ENCODE measurements around the gene PTPRM. TPM values are rescaled to one million over a fixed set of nuclear protein-coding genes. Genes with fewer than 3 reads are reported as not detected.

The PTPRM gene
- total RNA-seq, 1 experiment from 2014 or later, result 100.0 TPM

DNA sequence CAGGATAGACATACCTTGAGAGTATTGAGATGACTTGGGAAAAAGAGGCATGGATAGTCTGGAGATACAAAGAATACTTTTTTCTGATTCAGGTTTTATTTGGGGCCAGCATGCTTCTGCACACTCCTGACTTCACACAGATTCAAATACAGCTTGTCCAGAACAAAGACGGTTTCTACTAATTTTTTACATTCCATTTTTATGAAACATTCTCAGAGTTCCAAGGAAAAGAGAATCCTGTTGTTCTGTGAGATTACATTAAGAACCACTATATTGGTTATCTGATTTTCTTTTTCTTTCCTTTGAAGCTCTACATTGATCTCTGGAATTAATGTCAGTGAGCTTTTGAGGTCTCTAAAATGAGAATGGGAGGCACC is 41.0 kb downstream of the PTPRM start:
- no peak for DNase-seq
- no peak for TF ChIP-seq CTCF (IDR thresholded peaks at IDR 0.05; ENCODE audit: insufficient read depth in 1 of 2, low read depth in 1 of 2, low read length in 1 of 2, severe bottlenecking in 1 of 2, unreplicated experiment in 1 of 2)
- no peaks in the 10 kb centered on the region for H3K27me3 ChIP-seq (replicated peaks; ENCODE audit: control insufficient read depth, insufficient read depth, low read length)
- Mint-ChIP-seq H3K27ac (ENCODE audit: unreplicated experiment) (peak overlapping the region; percentile 63), H3K27me3 (ENCODE audit: insufficient read depth, unreplicated experiment) (no peaks in the 10 kb centered on the region), H3K36me3 (ENCODE audit: insufficient read depth, unreplicated experiment) (peaks cover 15% of the 10 kb centered on the region), H3K9me3 (ENCODE audit: unreplicated experiment) (no peaks in the 10 kb centered on the region), H3K4me1 (ENCODE audit: low read depth, unreplicated experiment) (peaks cover 54% of the 10 kb centered on the region), H3K4me3 (ENCODE audit: unreplicated experiment) (peak overlapping the region; percentile 35)
- H3K9me3 ChIP-seq, result no peaks in the 10 kb centered on the region
- H3K4me3 ChIP-seq (ENCODE audit: low read depth, low read length), result no peak overlapping the region
- H3K4me1 ChIP-seq, result peaks cover 47% of the 10 kb centered on the region
- CTCF ChIA-PET, result no interaction called here
- POLR2A ChIA-PET, result interaction anchor here (0.6 kb wide), 1 partner anchor 170 kb away, joined by 3 read pairs; no protein-coding TSS in a partner anchor
- no TSS peak for BruUV-seq (replicated peaks)
- no peaks in the 10 kb centered on the region for H3K36me3 ChIP-seq (ENCODE audit: control insufficient read depth, insufficient read depth, low read length)
- intact Hi-C loops (cut with micrococcal nuclease; ENCODE audit: unreplicated experiment), result no loop called here

DNA sequence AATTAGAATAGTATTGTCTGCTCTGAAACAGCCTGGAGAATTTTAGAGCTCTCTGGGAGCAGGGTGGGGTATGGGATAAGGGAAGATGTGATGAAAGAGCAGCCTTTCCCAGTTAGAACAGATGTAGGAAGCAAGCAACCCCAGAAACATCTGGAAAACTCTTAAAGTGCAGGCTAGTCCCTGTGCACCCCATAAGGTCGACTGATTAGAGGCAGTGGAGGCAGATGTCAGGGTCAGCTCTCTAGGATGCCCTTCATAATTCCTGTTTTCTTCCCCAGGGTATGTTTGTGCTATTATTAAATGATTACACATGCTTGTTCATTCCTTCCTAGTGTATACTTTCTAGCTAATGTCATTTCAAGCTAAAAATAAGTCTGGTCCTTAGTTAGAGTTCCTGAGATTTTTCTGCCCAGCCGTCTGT is 41.7 kb downstream of the PTPRM start:
- Histone ChIP-seq H3K27me3 (replicated peaks; ENCODE audit: control insufficient read depth, insufficient read depth, low read length) (no peaks in the 10 kb centered on the region), H3K4me3 (ENCODE audit: low read depth, low read length) (no peak overlapping the region), H3K36me3 (ENCODE audit: control insufficient read depth, insufficient read depth, low read length) (no peaks in the 10 kb centered on the region), H3K4me1 (peaks cover 43% of the 10 kb centered on the region), H3K9me3 (no peaks in the 10 kb centered on the region)
- peaks cover 49% of the 10 kb centered on the region for H3K4me1 Mint-ChIP-seq (ENCODE audit: low read depth, unreplicated experiment)
- no peak for TF ChIP-seq CTCF (IDR thresholded peaks at IDR 0.05; ENCODE audit: insufficient read depth in 1 of 2, low read depth in 1 of 2, low read length in 1 of 2, severe bottlenecking in 1 of 2, unreplicated experiment in 1 of 2)
- peaks cover 11% of the 10 kb centered on the region for H3K36me3 Mint-ChIP-seq (ENCODE audit: insufficient read depth, unreplicated experiment)
- no peak overlapping the region for H3K4me3 Mint-ChIP-seq (ENCODE audit: unreplicated experiment)
- BruUV-seq (replicated peaks), result no TSS peak
- H3K9me3 Mint-ChIP-seq (ENCODE audit: unreplicated experiment), result no peaks in the 10 kb centered on the region
- CTCF ChIA-PET, result interaction anchor here (0.7 kb wide), 1 partner anchor 25 kb away, joined by 5 read pairs; no protein-coding TSS in a partner anchor
- H3K27me3 Mint-ChIP-seq (ENCODE audit: insufficient read depth, unreplicated experiment), result no peaks in the 10 kb centered on the region
- POLR2A ChIA-PET, result interaction anchor here (0.6 kb wide), 1 partner anchor 171 kb away, joined by 3 read pairs; no protein-coding TSS in a partner anchor
- intact Hi-C loops (cut with micrococcal nuclease; ENCODE audit: unreplicated experiment), result no loop called here
- DNase-seq, result no peak
- peak overlapping the region; percentile 63 for H3K27ac Mint-ChIP-seq (ENCODE audit: unreplicated experiment)

- no TSS peak for BruUV-seq (replicated peaks)
- H3K27me3 Mint-ChIP-seq (ENCODE audit: insufficient read depth, unreplicated experiment), result no peaks in the 10 kb centered on the region
- no peak for TF ChIP-seq CTCF (IDR thresholded peaks at IDR 0.05; ENCODE audit: insufficient read depth in 1 of 2, low read depth in 1 of 2, low read length in 1 of 2, severe bottlenecking in 1 of 2, unreplicated experiment in 1 of 2)
- peaks cover 43% of the 10 kb centered on the region for H3K4me1 ChIP-seq
- DNase-seq, result no peak
- no peaks in the 10 kb centered on the region for H3K9me3 Mint-ChIP-seq (ENCODE audit: unreplicated experiment)
- H3K36me3 Mint-ChIP-seq (ENCODE audit: insufficient read depth, unreplicated experiment), result peaks cover 11% of the 10 kb centered on the region
- no peak overlapping the region for H3K4me3 Mint-ChIP-seq (ENCODE audit: unreplicated experiment)
- intact Hi-C loops (cut with micrococcal nuclease; ENCODE audit: unreplicated experiment), result no loop called here
- no peaks in the 10 kb centered on the region for H3K36me3 ChIP-seq (ENCODE audit: control insufficient read depth, insufficient read depth, low read length)
- no peak overlapping the region for H3K27ac Mint-ChIP-seq (ENCODE audit: unreplicated experiment)
- H3K4me3 ChIP-seq (ENCODE audit: low read depth, low read length), result no peak overlapping the region
- ChIA-PET CTCF (no interaction called here), POLR2A (interaction anchor here (0.7 kb wide), 1 partner anchor 23 kb away, joined by 6 read pairs; no protein-coding TSS in a partner anchor)
- peaks cover 49% of the 10 kb centered on the region for H3K4me1 Mint-ChIP-seq (ENCODE audit: low read depth, unreplicated experiment)
- H3K27me3 ChIP-seq (replicated peaks; ENCODE audit: control insufficient read depth, insufficient read depth, low read length), result no peaks in the 10 kb centered on the region
- no peaks in the 10 kb centered on the region for H3K9me3 ChIP-seq
Observed at GRCh38 chr18:7609617-7610016, 42.5 kb downstream of the PTPRM start.

Measured in Caco-2 (cell line).